Karpas-422 (cell line): ENCODE results near the gene ITPR1. TPM values are rescaled to one million over a fixed set of nuclear protein-coding genes. Genes with fewer than 3 reads are reported as not detected.

Experiments used
- DNase-seq: peaks from one replicate; pipeline ENCODE4 v3.0.0-alpha.2; 2015
- H2AFZ ChIP-seq: fragments of 200-600 bp; sonication (generic); 2 replicates; pipeline ENCODE4 v1.6.1; 2014; ENCODE audit warnings: antibody characterized with exemption, low read length, mixed read lengths
- H3K27ac ChIP-seq: fragments of 200-600 bp; sonication (generic); 2 replicates; pipeline ENCODE4 v1.5.1; 2014; ENCODE audit warnings: mild to moderate bottlenecking, low read length, moderate library complexity
- H3K27me3 ChIP-seq: fragments of 200-600 bp; sonication (generic); 2 replicates; pipeline ENCODE4 v1.6.1; 2014; ENCODE audit warnings: low read length, mixed read lengths
- H3K36me3 ChIP-seq: fragments of 200-600 bp; sonication (generic); 2 replicates; pipeline ENCODE4 v1.6.1; 2014; ENCODE audit warnings: low read length, mixed read lengths; ENCODE audit not compliant: insufficient read depth
- H3K4me1 ChIP-seq: fragments of 200-600 bp; sonication (generic); 2 replicates; pipeline ENCODE4 v1.6.1; 2014; ENCODE audit warnings: mild to moderate bottlenecking, low read length, mixed read lengths
- H3K4me2 ChIP-seq: fragments of 200-600 bp; sonication (generic); 2 replicates; pipeline ENCODE4 v1.6.1; 2014; ENCODE audit warnings: low read length, low read depth, mild to moderate bottlenecking; ENCODE audit not compliant: poor library complexity, severe bottlenecking
- H3K4me3 ChIP-seq: fragments of 200-600 bp; sonication (generic); 2 replicates; pipeline ENCODE4 v1.5.1; 2014; ENCODE audit warnings: mild to moderate bottlenecking, antibody characterized with exemption, low read length, mixed read lengths
- H3K79me2 ChIP-seq: fragments of 200-600 bp; sonication (generic); 2 replicates; pipeline ENCODE4 v1.6.1; 2014; ENCODE audit warnings: mild to moderate bottlenecking, low read length, mixed read lengths
- H3K9ac ChIP-seq: fragments of 200-600 bp; sonication (generic); 2 replicates; pipeline ENCODE4 v1.6.0; 2014; ENCODE audit warnings: low read length
- H3K9me2 ChIP-seq: fragments of 200-600 bp; sonication (generic), shearing (Covaris generic); replicated peaks from 2 replicates; pipeline ENCODE4 v1.6.0; 2014; ENCODE audit warnings: mild to moderate bottlenecking, low read length, moderate library complexity; ENCODE audit not compliant: insufficient read depth
- H3K9me3 ChIP-seq: fragments of 300-700, 200-600 bp; sonication (generic); 2 replicates; pipeline ENCODE4 v1.6.1; 2014; ENCODE audit warnings: low read length, mixed read lengths
- H4K20me1 ChIP-seq: fragments of 200-600 bp; sonication (generic); 2 replicates; pipeline ENCODE4 v1.6.1; 2014; ENCODE audit warnings: mild to moderate bottlenecking, antibody characterized with exemption, low read length, low read depth; ENCODE audit not compliant: insufficient read depth
- total RNA-seq: library from RNA; depleted of rRNA; stranded (reverse); fragments of >200 nt; shearing (Covaris generic); gene quantifications from 2 replicates; pipeline ENCODE4 v1.2.3, GENCODE V29; 2014; ENCODE audit warnings: low replicate concordance

Gene ITPR1
- total RNA-seq, 1 experiment from 2014 or later: 18.2 TPM

- H3K4me3 ChIP-seq: no peak overlapping the region
- no peak overlapping the region for H3K27ac ChIP-seq
- H3K27me3 ChIP-seq: no peaks in the 10 kb centered on the region
- H2AFZ ChIP-seq: no peak overlapping the region
- DNase-seq: no peak
- H3K9ac ChIP-seq: no peak overlapping the region
- H3K9me3 ChIP-seq: no peaks in the 10 kb centered on the region
- no peaks in the 10 kb centered on the region for H3K79me2 ChIP-seq
- no peaks in the 10 kb centered on the region for H3K4me1 ChIP-seq
- no peaks in the 10 kb centered on the region for H4K20me1 ChIP-seq
- no peak overlapping the region for H3K4me2 ChIP-seq
- no peaks in the 10 kb centered on the region for H3K36me3 ChIP-seq
- no peaks in the 10 kb centered on the region for H3K9me2 ChIP-seq
Measured at GRCh38 chr3:4712109-4712508, 219.0 kb downstream of the ITPR1 start.

- H3K27me3 ChIP-seq: no peaks in the 10 kb centered on the region
- H2AFZ ChIP-seq: no peak overlapping the region
- H3K27ac ChIP-seq: no peak overlapping the region
- no peaks in the 10 kb centered on the region for H3K36me3 ChIP-seq
- no peaks in the 10 kb centered on the region for H3K9me3 ChIP-seq
- no peaks in the 10 kb centered on the region for H3K79me2 ChIP-seq
- H4K20me1 ChIP-seq: no peaks in the 10 kb centered on the region
- no peak overlapping the region for H3K4me3 ChIP-seq
- H3K9me2 ChIP-seq: no peaks in the 10 kb centered on the region
- DNase-seq: no peak
- H3K9ac ChIP-seq: no peak overlapping the region
- no peak overlapping the region for H3K4me2 ChIP-seq
- H3K4me1 ChIP-seq: no peaks in the 10 kb centered on the region
Measured at GRCh38 chr3:4714045-4714444, 220.9 kb downstream of the ITPR1 start.

- Histone ChIP-seq H3K9ac (no peak overlapping the region), H3K36me3 (no peaks in the 10 kb centered on the region), H2AFZ (no peak overlapping the region), H3K4me3 (no peak overlapping the region), H3K9me3 (no peaks in the 10 kb centered on the region), H3K79me2 (no peaks in the 10 kb centered on the region), H3K27me3 (no peaks in the 10 kb centered on the region), H3K27ac (no peak overlapping the region), H3K4me1 (no peaks in the 10 kb centered on the region), H4K20me1 (no peaks in the 10 kb centered on the region), H3K4me2 (no peak overlapping the region), H3K9me2 (no peaks in the 10 kb centered on the region)
- no peak for DNase-seq
Measured at GRCh38 chr3:4716266-4716665, 223.1 kb downstream of the ITPR1 start.

- no peaks in the 10 kb centered on the region for H3K36me3 ChIP-seq
- H2AFZ ChIP-seq: no peak overlapping the region
- H3K4me2 ChIP-seq: no peak overlapping the region
- DNase-seq: peak; percentile 21
- H3K4me3 ChIP-seq: no peak overlapping the region
- no peaks in the 10 kb centered on the region for H4K20me1 ChIP-seq
- no peaks in the 10 kb centered on the region for H3K27me3 ChIP-seq
- no peaks in the 10 kb centered on the region for H3K9me2 ChIP-seq
- H3K27ac ChIP-seq: no peak overlapping the region
- H3K9me3 ChIP-seq: no peaks in the 10 kb centered on the region
- H3K4me1 ChIP-seq: no peaks in the 10 kb centered on the region
- no peak overlapping the region for H3K9ac ChIP-seq
- H3K79me2 ChIP-seq: no peaks in the 10 kb centered on the region
Measured at GRCh38 chr3:4716706-4717362, 223.7 kb downstream of the ITPR1 start.

GRCh38 chr3:4717363-4717740 is 224.2 kb downstream of the ITPR1 start:
- H3K36me3 ChIP-seq: no peaks in the 10 kb centered on the region
- no peaks in the 10 kb centered on the region for H3K4me1 ChIP-seq
- no peak for DNase-seq
- no peaks in the 10 kb centered on the region for H3K27me3 ChIP-seq
- no peaks in the 10 kb centered on the region for H4K20me1 ChIP-seq
- H3K4me2 ChIP-seq: no peak overlapping the region
- H3K79me2 ChIP-seq: no peaks in the 10 kb centered on the region
- no peak overlapping the region for H3K9ac ChIP-seq
- no peak overlapping the region for H2AFZ ChIP-seq
- H3K27ac ChIP-seq: no peak overlapping the region
- no peak overlapping the region for H3K4me3 ChIP-seq
- no peaks in the 10 kb centered on the region for H3K9me2 ChIP-seq
- no peaks in the 10 kb centered on the region for H3K9me3 ChIP-seq

GRCh38 chr3:4718179-4718736 is 225.1 kb downstream of the ITPR1 start:
- H3K27ac ChIP-seq: no peak overlapping the region
- no peaks in the 10 kb centered on the region for H3K27me3 ChIP-seq
- H3K9ac ChIP-seq: no peak overlapping the region
- no peaks in the 10 kb centered on the region for H3K79me2 ChIP-seq
- no peak overlapping the region for H3K4me2 ChIP-seq
- no peak overlapping the region for H3K4me3 ChIP-seq
- H3K36me3 ChIP-seq: no peaks in the 10 kb centered on the region
- no peak overlapping the region for H2AFZ ChIP-seq
- no peaks in the 10 kb centered on the region for H3K9me3 ChIP-seq
- no peaks in the 10 kb centered on the region for H4K20me1 ChIP-seq
- H3K4me1 ChIP-seq: no peaks in the 10 kb centered on the region
- DNase-seq: no peak
- H3K9me2 ChIP-seq: no peaks in the 10 kb centered on the region

- no peaks in the 10 kb centered on the region for H3K9me3 ChIP-seq
- H3K27ac ChIP-seq: no peak overlapping the region
- H3K4me3 ChIP-seq: no peak overlapping the region
- no peak for DNase-seq
- no peaks in the 10 kb centered on the region for H3K36me3 ChIP-seq
- no peaks in the 10 kb centered on the region for H3K4me1 ChIP-seq
- H3K9ac ChIP-seq: no peak overlapping the region
- H3K79me2 ChIP-seq: no peaks in the 10 kb centered on the region
- H2AFZ ChIP-seq: no peak overlapping the region
- no peaks in the 10 kb centered on the region for H3K9me2 ChIP-seq
- no peaks in the 10 kb centered on the region for H4K20me1 ChIP-seq
- H3K27me3 ChIP-seq: no peaks in the 10 kb centered on the region
- H3K4me2 ChIP-seq: no peak overlapping the region
Measured at GRCh38 chr3:4719046-4719501, 225.9 kb downstream of the ITPR1 start.

GRCh38 chr3:4720316-4721075 is 227.3 kb downstream of the ITPR1 start:
- peak; percentile 54 for DNase-seq
- Histone ChIP-seq H3K27ac (no peak overlapping the region), H3K9me3 (no peaks in the 10 kb centered on the region), H3K4me1 (no peaks in the 10 kb centered on the region), H3K4me3 (no peak overlapping the region), H3K79me2 (no peaks in the 10 kb centered on the region), H3K36me3 (no peaks in the 10 kb centered on the region), H4K20me1 (no peaks in the 10 kb centered on the region), H3K4me2 (no peak overlapping the region), H3K9ac (no peak overlapping the region), H2AFZ (no peak overlapping the region), H3K27me3 (no peaks in the 10 kb centered on the region), H3K9me2 (no peaks in the 10 kb centered on the region)
